Adrenal gland (tissue), 12 donors: ENCODE data around the gene CDIPT. TPM values are rescaled to one million over a fixed set of nuclear protein-coding genes. Genes with fewer than 3 reads are reported as not detected.

ENCODE experiments used
- DNase-seq, 7 donors: peaks; one replicate each; pipeline ENCODE4 v3.0.0-alpha.2; 2019 to 2020
- H3K27ac ChIP-seq, 5 donors: fragments of 200-600 bp; sonication (generic) in 4 of 5; 1 replicate in 3 of 5; 2 replicates in 2 of 5; pipeline versions ENCODE4 v1.5.1 to v1.8.0; 2016 to 2020; ENCODE audit warnings: mild to moderate bottlenecking in 1 of 5
- H3K27me3 ChIP-seq: fragments of 200-600 bp; 2 replicates; pipeline ENCODE4 v1.8.0; 2021
- H3K36me3 ChIP-seq, 2 donors: fragments of 200-600 bp; replicated peaks in 1 of 2; 1 replicate in 1 of 2; 2 replicates in 1 of 2; pipeline versions ENCODE4 v1.5.1 to v1.8.0; 2018 to 2022
- H3K4me1 ChIP-seq, 2 donors: fragments of 200-600 bp; replicated peaks in 1 of 2; 1 replicate in 1 of 2; 2 replicates in 1 of 2; pipeline versions ENCODE4 v1.5.1 to v1.8.0; 2018 to 2021
- H3K4me3 ChIP-seq, 4 donors: fragments of 200-600 bp; sonication (generic) in 3 of 4; one replicate each; pipeline ENCODE4 v1.5.1; 2016 to 2018
- H3K9me3 ChIP-seq, 3 donors: fragments of 200-600 bp; sonication (generic) in 1 of 3; replicated peaks in 1 of 3; 1 replicate in 2 of 3; 2 replicates in 1 of 3; pipeline versions ENCODE4 v1.5.1 to v1.8.0; 2016 to 2021
- POLR2A ChIP-seq, 2 donors: fragments of 450-650 bp; IDR thresholded peaks; one replicate each; pipeline ENCODE4 v1.6.1; 2017; ENCODE audit warnings: antibody characterized with exemption in 2 of 2, mild to moderate bottlenecking in 2 of 2, moderate library complexity in 1 of 2
- WGBS, 4 donors: extraction: QIAGEN DNeasy Blood & Tissue Kit in 2 of 4; methylation state at CpG; one replicate each; pipeline versions ENCODE4 v1.1.5 to v1.1.7; 2013 to 2017; 5-methylcytosine and 5-hydroxymethylcytosine counted together
- intact Hi-C, 2 donors: fragments of 100-400 bp; cut with DNase I; formaldehyde crosslinking; loops; one replicate each; pipeline versions ENCODE4 v1.14.1 to v1.15.0; 2022 to 2023
- polyA plus RNA-seq, 3 donors: library from polyadenylated mRNA; stranded (reverse); fragments of 200-250 nt in 2 of 3; fragments of 350-450 nt in 1 of 3; fragmentation: Illumina TruSeq in 1 of 3; extraction: RNeasy Lipid Tissue Mini Kit (QIAGEN cat#74804) in 1 of 3; gene quantifications; one replicate each; pipeline ENCODE4 v1.2.3, GENCODE V29; 2013 to 2014
- total RNA-seq, 9 donors: library from RNA; depleted of rRNA in 4 of 9; stranded (reverse); fragments of >200 nt in 4 of 9; fragments of 120-200 nt in 1 of 9; fragmentation: NEBNext Ultra II Directional in 1 of 9; extraction: Animal tissue kit (Norgen Biotek cat#: 25700) in 1 of 9; gene quantifications; one replicate each; pipeline versions ENCODE4 v1.1.0 to v1.2.4, GENCODE V29; 2013 to 2023
- TF ChIP-seq, protein P1 (sequence below), 6 experiments: fragments of 450-650 bp in 4 of 6; fragments of 200-600 bp in 2 of 6; sonication (generic) in 1 of 6; IDR thresholded peaks; 1 replicate in 5 of 6; 2 replicates in 1 of 6; pipeline versions ENCODE4 v1.5.1 to v1.8.0; 2016 to 2021; ENCODE audit warnings: antibody characterized with exemption in 6 of 6, mild to moderate bottlenecking in 2 of 6, moderate library complexity in 1 of 6
- donor health status: healthy with polysubstance abuse.
- donor health status: Bipolar disorder and iron deficiency.
- donor health status: DM: yes; HTN: yes; CAD: no.
- donor health status: DM: no; HTN: no; CAD: no.
- donor health status: DM: no; HTN: no; CAD: no.
- donor health status: DM: yes; HTN: yes; CAD: no.

Gene CDIPT
- total and polyA plus RNA-seq, 12 donors, result 44.9 to 203 (median 127) TPM

DNA sequence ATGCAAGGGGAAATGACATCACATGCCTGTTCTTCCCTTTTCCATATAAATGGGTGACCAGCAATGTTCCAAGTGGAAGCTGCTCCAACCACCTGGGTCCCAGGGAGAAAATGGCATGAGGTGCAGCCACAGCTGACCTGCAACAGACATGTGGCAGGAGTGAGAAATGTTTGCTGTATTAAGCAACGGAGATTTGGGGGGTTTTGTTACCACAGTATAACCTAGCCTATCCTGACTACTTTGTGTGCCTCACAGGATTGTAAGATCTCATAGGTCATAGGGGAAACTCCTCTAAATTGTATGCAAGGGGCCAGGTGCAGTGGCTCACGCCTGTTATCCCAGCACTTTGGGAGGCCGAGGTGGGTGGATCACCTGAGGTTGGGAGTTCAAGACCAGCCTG, 12.0 kb downstream of the CDIPT start:
- H3K27me3 ChIP-seq, result no peaks in the 10 kb centered on the region
- no peaks in the 10 kb centered on the region for H3K4me1 ChIP-seq
- no peak for DNase-seq
- H3K27ac ChIP-seq, result no peak overlapping the region
- WGBS, 4 donors, result 78 to 94% (median 87%) methylated on average over 3 of the region's 3 CpGs
- no peak for TF ChIP-seq POLR2A (IDR thresholded peaks at IDR 0.05)
- TF ChIP-seq, protein P1, sequence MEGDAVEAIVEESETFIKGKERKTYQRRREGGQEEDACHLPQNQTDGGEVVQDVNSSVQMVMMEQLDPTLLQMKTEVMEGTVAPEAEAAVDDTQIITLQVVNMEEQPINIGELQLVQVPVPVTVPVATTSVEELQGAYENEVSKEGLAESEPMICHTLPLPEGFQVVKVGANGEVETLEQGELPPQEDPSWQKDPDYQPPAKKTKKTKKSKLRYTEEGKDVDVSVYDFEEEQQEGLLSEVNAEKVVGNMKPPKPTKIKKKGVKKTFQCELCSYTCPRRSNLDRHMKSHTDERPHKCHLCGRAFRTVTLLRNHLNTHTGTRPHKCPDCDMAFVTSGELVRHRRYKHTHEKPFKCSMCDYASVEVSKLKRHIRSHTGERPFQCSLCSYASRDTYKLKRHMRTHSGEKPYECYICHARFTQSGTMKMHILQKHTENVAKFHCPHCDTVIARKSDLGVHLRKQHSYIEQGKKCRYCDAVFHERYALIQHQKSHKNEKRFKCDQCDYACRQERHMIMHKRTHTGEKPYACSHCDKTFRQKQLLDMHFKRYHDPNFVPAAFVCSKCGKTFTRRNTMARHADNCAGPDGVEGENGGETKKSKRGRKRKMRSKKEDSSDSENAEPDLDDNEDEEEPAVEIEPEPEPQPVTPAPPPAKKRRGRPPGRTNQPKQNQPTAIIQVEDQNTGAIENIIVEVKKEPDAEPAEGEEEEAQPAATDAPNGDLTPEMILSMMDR (IDR thresholded peaks at IDR 0.05), result no peak
- intact Hi-C loops, result no loop called here
- no peak overlapping the region for H3K4me3 ChIP-seq
- H3K9me3 ChIP-seq, result no peaks in the 10 kb centered on the region
- H3K36me3 ChIP-seq, result peaks cover 0 to 24% of the 10 kb centered on the region in 2 donors

DNA sequence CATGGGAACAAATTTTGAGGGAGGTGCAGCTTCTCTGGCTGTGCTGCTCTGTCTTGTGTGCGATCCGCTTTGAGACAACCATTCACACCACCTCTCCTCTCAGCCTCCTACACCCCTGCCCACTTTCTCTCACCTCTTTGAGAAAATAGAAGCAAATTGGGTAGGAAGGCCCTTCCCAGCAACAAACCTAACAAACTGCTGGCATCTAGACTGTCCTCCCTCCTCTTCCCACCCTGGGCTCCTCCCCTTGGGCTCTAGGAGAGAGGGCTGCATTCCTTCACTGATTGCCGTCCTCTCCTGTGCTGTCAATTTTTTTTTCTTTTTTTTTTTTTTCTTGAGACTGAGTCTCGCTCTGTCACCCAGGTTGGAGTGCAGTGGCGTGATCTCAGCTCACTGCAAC, 13.5 kb downstream of the CDIPT start:
- Histone ChIP-seq H3K9me3 (no peaks in the 10 kb centered on the region), H3K27ac (peak overlapping the region in 2 of 5 donors; percentile 8 to 65), H3K4me1 (peaks cover 3 to 4% of the 10 kb centered on the region in 2 donors), H3K4me3 (no peak overlapping the region), H3K27me3 (no peaks in the 10 kb centered on the region), H3K36me3 (peaks cover 0 to 38% of the 10 kb centered on the region in 2 donors)
- intact Hi-C loops, result loop anchor here in 1 of 2 donors (2.0 kb wide), 1 partner anchor 31 kb away; no protein-coding TSS in a partner anchor
- TF ChIP-seq POLR2A (IDR thresholded peaks at IDR 0.05), result no peak
- TF ChIP-seq, protein P1 (IDR thresholded peaks at IDR 0.05), result no peak
- peak in 3 of 7 donors; percentile 46 to 56 (median 48) for DNase-seq
- WGBS, 4 donors, result 57 to 69% (median 64%) methylated on average over 3 to 5 of the region's 5 CpGs

DNA sequence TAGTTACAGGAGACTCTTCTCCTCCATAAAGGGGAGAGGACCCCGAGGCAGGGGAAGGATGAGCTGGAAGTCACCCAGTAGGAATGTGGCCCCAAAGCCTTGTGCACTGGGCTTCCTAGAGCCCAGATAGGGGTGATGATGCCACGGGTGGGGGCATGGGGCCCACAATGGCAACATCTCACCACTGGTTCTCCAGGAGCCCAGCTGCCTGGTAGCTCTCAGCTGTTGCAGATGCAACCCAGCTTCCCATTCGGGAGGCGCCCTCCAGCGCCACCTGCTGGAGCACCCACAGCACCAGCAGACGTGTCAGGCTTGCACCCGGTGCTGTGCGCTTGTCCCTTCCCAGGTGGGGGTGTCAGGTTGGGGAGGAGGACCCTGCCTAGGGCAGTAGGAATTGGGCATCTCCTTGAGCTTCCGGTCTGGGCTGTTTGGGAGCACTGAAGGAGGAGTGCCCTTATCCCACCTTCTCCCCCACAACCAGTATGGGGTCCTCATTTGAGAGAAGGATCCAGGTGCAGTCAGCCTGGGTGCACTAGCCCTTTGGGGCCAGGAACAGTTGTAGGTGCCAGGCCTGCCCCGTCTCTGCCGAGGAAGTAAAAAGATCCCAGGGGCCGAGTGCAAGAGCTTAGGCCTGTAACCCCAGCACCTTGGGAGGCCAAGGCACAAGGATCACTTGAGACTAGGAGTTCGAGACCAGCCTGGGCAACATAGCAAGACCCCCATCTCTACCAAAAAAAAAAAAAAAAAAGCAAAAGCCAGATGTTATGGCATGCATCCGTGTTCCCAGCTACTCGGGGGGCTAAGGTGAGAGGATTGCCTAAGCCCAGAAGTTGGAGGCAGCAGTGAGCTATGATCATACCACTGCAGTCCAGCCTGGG, 14.4 kb downstream of the CDIPT start:
- Histone ChIP-seq H3K27me3 (no peaks in the 10 kb centered on the region), H3K9me3 (no peaks in the 10 kb centered on the region), H3K4me1 (peaks cover 4 to 5% of the 10 kb centered on the region in 2 donors), H3K36me3 (peaks cover 0 to 47% of the 10 kb centered on the region in 2 donors), H3K4me3 (no peak overlapping the region), H3K27ac (peak overlapping the region in 2 of 5 donors; percentile 44 to 65)
- 36 to 74% (median 42%) methylated on average over 8 to 15 of the region's 15 CpGs for WGBS, 4 donors
- intact Hi-C loops, result loop anchor here in 1 of 2 donors (2.0 kb wide), 1 partner anchor 30 kb away; no protein-coding TSS in a partner anchor
- peak; percentile 77 to 89 (median 84) for DNase-seq
- TF ChIP-seq POLR2A (IDR thresholded peaks at IDR 0.05), result no peak
- TF ChIP-seq, protein P1 (IDR thresholded peaks at IDR 0.05), result peak; percentile 86 to 95 (median 88)

DNA sequence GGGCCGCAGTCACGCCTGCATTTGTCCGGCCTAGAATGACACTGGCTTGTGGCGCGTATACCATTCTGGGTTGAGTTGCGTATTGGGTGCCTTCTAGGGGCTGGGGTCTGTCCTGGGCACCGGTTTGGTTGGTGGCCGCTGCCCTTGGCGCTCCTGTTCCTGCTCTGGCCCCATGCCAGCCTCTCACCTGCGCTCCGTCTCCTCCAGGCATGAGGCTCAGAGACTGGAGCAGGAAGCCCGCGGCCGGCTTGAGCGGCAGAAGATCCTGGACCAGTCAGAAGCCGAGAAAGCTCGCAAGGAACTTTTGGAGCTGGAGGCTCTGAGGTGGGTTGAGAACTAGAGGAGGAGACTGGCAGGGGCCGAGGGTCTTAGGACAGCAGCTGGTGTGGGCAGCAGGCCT, 17.4 kb downstream of the CDIPT start:
- intact Hi-C loops, result no loop called here
- H3K9me3 ChIP-seq, result no peaks in the 10 kb centered on the region
- H3K27me3 ChIP-seq, result no peaks in the 10 kb centered on the region
- H3K36me3 ChIP-seq, result peaks cover 0 to 75% of the 10 kb centered on the region in 2 donors
- peaks cover 4 to 5% of the 10 kb centered on the region in 2 donors for H3K4me1 ChIP-seq
- peak overlapping the region in 3 of 5 donors; percentile 45 to 73 (median 59) for H3K27ac ChIP-seq
- TF ChIP-seq POLR2A (IDR thresholded peaks at IDR 0.05), result no peak
- TF ChIP-seq, protein P1 (IDR thresholded peaks at IDR 0.05), result no peak
- WGBS, 4 donors, result 91 to 96% (median 93%) methylated on average over 10 to 18 of the region's 18 CpGs
- DNase-seq, result peak in 1 of 7 donors; percentile 47
- no peak overlapping the region for H3K4me3 ChIP-seq
